ENCODE results near the gene SPOPL. TPM values are rescaled to one million over a fixed set of nuclear protein-coding genes. Genes with fewer than 3 reads are reported as not detected.

Gene SPOPL
- total RNA-seq, 1 experiment from 2014 or later: 21.8 TPM

DNA sequence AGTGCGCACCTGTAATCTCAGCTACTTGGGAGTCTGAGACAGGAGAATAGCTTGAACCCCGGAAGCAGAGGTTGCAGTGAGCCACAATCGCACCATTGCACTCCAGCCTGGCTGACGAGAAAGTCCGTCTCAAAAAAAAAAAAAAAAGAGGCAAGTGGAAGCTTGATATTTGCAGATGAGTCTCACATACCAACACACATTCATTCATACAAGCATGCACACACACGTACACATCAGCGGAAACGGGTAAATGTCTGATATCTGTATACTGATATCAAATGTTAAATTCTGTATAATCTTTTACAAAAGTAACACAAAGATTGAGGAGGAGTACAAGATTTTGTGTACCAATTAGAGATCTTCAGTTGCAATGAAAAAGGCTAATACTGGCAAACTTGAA is 47.8 kb upstream of the SPOPL start:
- intact Hi-C loops (cut with micrococcal nuclease; ENCODE audit: unreplicated experiment): no loop called here
- no TSS peak for BruUV-seq (replicated peaks)
- Histone ChIP-seq H3K9me3 (ENCODE audit: control insufficient read depth, insufficient read depth, low read depth, low read length) (no peaks in the 10 kb centered on the region), H3K4me3 (ENCODE audit: low read depth in 2 of 2, low read length in 2 of 2) (no peak overlapping the region), H3K36me3 (ENCODE audit: control insufficient read depth, insufficient read depth, low read length) (no peaks in the 10 kb centered on the region), H3K27ac (ENCODE audit: low read length) (no peak overlapping the region), H3K4me1 (ENCODE audit: control insufficient read depth, insufficient read depth, low read length) (no peaks in the 10 kb centered on the region), H3K27me3 (ENCODE audit: control insufficient read depth, insufficient read depth, low read length) (no peaks in the 10 kb centered on the region)
- ChIA-PET POLR2A (no interaction called here), CTCF (no interaction called here)
- DNase-seq (ENCODE audit: low read depth, low spot score) (no peak), ATAC-seq (no peak)
- TF ChIP-seq SIN3A (IDR thresholded peaks at IDR 0.05; ENCODE audit: borderline replicate concordance, insufficient read depth, low read depth, low read length) (no peak), TCF7L2 (IDR thresholded peaks at IDR 0.05; ENCODE audit: low read depth, low read length) (no peak), POLR2AphosphoS5 (IDR thresholded peaks at IDR 0.05; ENCODE audit: low read depth, low read length) (no peak)
- TF ChIP-seq, protein P1, sequence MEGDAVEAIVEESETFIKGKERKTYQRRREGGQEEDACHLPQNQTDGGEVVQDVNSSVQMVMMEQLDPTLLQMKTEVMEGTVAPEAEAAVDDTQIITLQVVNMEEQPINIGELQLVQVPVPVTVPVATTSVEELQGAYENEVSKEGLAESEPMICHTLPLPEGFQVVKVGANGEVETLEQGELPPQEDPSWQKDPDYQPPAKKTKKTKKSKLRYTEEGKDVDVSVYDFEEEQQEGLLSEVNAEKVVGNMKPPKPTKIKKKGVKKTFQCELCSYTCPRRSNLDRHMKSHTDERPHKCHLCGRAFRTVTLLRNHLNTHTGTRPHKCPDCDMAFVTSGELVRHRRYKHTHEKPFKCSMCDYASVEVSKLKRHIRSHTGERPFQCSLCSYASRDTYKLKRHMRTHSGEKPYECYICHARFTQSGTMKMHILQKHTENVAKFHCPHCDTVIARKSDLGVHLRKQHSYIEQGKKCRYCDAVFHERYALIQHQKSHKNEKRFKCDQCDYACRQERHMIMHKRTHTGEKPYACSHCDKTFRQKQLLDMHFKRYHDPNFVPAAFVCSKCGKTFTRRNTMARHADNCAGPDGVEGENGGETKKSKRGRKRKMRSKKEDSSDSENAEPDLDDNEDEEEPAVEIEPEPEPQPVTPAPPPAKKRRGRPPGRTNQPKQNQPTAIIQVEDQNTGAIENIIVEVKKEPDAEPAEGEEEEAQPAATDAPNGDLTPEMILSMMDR (IDR thresholded peaks at IDR 0.05): no peak
- TF ChIP-seq, protein P2, sequence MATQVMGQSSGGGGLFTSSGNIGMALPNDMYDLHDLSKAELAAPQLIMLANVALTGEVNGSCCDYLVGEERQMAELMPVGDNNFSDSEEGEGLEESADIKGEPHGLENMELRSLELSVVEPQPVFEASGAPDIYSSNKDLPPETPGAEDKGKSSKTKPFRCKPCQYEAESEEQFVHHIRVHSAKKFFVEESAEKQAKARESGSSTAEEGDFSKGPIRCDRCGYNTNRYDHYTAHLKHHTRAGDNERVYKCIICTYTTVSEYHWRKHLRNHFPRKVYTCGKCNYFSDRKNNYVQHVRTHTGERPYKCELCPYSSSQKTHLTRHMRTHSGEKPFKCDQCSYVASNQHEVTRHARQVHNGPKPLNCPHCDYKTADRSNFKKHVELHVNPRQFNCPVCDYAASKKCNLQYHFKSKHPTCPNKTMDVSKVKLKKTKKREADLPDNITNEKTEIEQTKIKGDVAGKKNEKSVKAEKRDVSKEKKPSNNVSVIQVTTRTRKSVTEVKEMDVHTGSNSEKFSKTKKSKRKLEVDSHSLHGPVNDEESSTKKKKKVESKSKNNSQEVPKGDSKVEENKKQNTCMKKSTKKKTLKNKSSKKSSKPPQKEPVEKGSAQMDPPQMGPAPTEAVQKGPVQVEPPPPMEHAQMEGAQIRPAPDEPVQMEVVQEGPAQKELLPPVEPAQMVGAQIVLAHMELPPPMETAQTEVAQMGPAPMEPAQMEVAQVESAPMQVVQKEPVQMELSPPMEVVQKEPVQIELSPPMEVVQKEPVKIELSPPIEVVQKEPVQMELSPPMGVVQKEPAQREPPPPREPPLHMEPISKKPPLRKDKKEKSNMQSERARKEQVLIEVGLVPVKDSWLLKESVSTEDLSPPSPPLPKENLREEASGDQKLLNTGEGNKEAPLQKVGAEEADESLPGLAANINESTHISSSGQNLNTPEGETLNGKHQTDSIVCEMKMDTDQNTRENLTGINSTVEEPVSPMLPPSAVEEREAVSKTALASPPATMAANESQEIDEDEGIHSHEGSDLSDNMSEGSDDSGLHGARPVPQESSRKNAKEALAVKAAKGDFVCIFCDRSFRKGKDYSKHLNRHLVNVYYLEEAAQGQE (IDR thresholded peaks at IDR 0.05; ENCODE audit: insufficient read depth in 1 of 2, low read depth in 2 of 2, low read length in 1 of 2): no peak
- in situ Hi-C loops (cut with HindIII; ENCODE audit: low pct_unique_long_range_greater_than_20kb, low sequenced_read_pairs): no loop called here

DNA sequence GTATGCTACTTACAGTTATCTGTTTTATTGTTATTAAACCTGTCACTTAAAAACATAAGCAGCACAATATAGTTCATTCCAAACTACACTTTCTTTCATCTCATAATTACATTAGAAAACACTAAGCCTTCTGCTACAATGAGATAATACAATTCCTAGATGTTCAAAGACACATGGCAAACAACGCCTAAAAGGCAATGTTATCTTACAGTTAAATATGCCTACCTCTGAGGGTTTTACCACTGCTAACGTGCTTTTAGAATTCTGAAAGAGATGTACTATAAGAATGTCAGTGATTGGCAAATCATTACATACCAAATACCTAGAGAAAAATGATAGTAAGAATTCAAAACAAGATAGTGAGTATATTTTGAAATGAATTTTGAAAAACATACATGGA is 46.8 kb upstream of the SPOPL start:
- TF ChIP-seq, protein P2 (IDR thresholded peaks at IDR 0.05; ENCODE audit: insufficient read depth in 1 of 2, low read depth in 2 of 2, low read length in 1 of 2): no peak
- Histone ChIP-seq H3K9me3 (ENCODE audit: control insufficient read depth, insufficient read depth, low read depth, low read length) (no peaks in the 10 kb centered on the region), H3K4me3 (ENCODE audit: low read depth in 2 of 2, low read length in 2 of 2) (no peak overlapping the region), H3K4me1 (ENCODE audit: control insufficient read depth, insufficient read depth, low read length) (no peaks in the 10 kb centered on the region), H3K27me3 (ENCODE audit: control insufficient read depth, insufficient read depth, low read length) (no peaks in the 10 kb centered on the region), H3K36me3 (ENCODE audit: control insufficient read depth, insufficient read depth, low read length) (no peaks in the 10 kb centered on the region), H3K27ac (ENCODE audit: low read length) (no peak overlapping the region)
- BruUV-seq (replicated peaks): no TSS peak
- ATAC-seq: no peak
- ChIA-PET CTCF (no interaction called here), POLR2A (no interaction called here)
- in situ Hi-C loops (cut with HindIII; ENCODE audit: low pct_unique_long_range_greater_than_20kb, low sequenced_read_pairs): no loop called here
- intact Hi-C loops (cut with micrococcal nuclease; ENCODE audit: unreplicated experiment): no loop called here
- DNase-seq (ENCODE audit: low read depth, low spot score): no peak

Measured in Panc1 (cell line).